ENCODE measurements around the gene TEAD3.
"Not testable (repeated sequence)": the region's sequence is repeated elsewhere in the genome, so short reads cannot be mapped to it uniquely, and the experiment has no call there.

DNA sequence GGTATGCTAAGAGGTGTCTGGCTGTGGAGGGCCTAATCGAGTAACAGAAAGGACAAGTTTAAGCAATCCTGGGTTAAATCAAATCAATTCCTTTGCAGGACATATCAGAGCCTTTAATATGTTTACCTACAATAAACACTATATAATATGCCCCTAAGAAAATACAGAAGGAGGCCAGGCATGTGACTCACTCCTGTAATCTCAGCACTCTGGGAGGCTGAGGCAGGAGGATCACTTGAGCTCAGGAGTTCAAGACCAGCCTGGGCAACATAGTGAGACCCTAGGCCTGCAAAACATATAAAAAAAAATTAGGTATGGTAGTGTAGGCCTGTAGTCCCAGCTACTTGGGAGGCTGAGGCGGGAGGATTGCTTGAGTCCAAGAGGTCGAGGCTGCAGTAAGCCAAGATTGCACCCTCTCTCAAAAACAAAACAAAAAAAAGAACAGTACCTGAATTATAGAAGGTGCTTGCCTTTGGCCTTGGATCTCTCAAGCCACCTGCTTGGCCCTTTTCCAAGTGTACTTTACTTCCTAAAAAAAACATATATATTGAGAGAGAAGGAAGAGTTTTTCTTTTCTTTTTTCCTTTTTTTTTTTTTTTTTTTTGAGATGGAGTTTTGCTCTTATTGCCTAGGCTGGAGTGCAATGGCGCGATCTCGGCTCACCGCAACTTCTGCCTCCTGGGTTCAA lies 58.4 kb downstream of the TEAD3 start:
- TF ChIP-seq, protein P1, sequence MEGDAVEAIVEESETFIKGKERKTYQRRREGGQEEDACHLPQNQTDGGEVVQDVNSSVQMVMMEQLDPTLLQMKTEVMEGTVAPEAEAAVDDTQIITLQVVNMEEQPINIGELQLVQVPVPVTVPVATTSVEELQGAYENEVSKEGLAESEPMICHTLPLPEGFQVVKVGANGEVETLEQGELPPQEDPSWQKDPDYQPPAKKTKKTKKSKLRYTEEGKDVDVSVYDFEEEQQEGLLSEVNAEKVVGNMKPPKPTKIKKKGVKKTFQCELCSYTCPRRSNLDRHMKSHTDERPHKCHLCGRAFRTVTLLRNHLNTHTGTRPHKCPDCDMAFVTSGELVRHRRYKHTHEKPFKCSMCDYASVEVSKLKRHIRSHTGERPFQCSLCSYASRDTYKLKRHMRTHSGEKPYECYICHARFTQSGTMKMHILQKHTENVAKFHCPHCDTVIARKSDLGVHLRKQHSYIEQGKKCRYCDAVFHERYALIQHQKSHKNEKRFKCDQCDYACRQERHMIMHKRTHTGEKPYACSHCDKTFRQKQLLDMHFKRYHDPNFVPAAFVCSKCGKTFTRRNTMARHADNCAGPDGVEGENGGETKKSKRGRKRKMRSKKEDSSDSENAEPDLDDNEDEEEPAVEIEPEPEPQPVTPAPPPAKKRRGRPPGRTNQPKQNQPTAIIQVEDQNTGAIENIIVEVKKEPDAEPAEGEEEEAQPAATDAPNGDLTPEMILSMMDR (IDR thresholded peaks at IDR 0.05 in 2 of 3, conservative IDR thresholded peaks at IDR 0.05 in 1 of 3; ENCODE audit: control insufficient read depth in 2 of 3, extremely low read depth in 1 of 3, insufficient read depth in 1 of 3, low read depth in 3 of 3, low read length in 3 of 3), result not testable (repeated sequence)
- TF ChIP-seq, protein P2, sequence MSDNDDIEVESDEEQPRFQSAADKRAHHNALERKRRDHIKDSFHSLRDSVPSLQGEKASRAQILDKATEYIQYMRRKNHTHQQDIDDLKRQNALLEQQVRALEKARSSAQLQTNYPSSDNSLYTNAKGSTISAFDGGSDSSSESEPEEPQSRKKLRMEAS (IDR thresholded peaks at IDR 0.05; ENCODE audit: low read depth, low read length), result not testable (repeated sequence)
- TF ChIP-seq RELA (IDR thresholded peaks at IDR 0.05; ENCODE audit: borderline replicate concordance, partially characterized antibody); EZH2 (IDR thresholded peaks at IDR 0.05; ENCODE audit: borderline replicate concordance, control insufficient read depth, low read depth, low read length); CBFB (IDR thresholded peaks at IDR 0.05; ENCODE audit: low read depth); RFX5 (IDR thresholded peaks at IDR 0.05; ENCODE audit: low read depth, low read length); USF1 (IDR thresholded peaks at IDR 0.05; ENCODE audit: borderline replicate concordance, extremely low read length, insufficient read depth, low read depth, low read length); RUNX3 (IDR thresholded peaks at IDR 0.05; ENCODE audit: low read length); PAX5 (IDR thresholded peaks at IDR 0.05; ENCODE audit: borderline replicate concordance, low read depth, low read length); ZNF274 (IDR thresholded peaks at IDR 0.05; ENCODE audit: insufficient read depth, insufficient read length): not testable (repeated sequence)

All from GM12878 (cell line).